B cell (primary cell): ENCODE results near the gene SYT13. TPM values are rescaled to one million over a fixed set of nuclear protein-coding genes. Genes with fewer than 3 reads are reported as not detected.

Experiments
- ATAC-seq: fragments of 200-7000 bp; cut with Tn5 transposase; one replicate; pipeline ENCODE4 v1.10.0; 2021; ENCODE audit warnings: low read depth, mild to moderate bottlenecking, moderate number of reproducible peaks, moderate library complexity
- CTCF ChIA-PET: fragments of 350-600 bp; sonication (Branson Sonifier 250); formaldehyde crosslinking; loops from one replicate; lab custom pipeline; 2021; ENCODE audit warnings: antibody characterized with exemption, inconsistent platforms; lab: Charles Lee
- POLR2A ChIA-PET: fragments of 350-600 bp; sonication (Branson Sonifier 250); formaldehyde crosslinking; loops from one replicate; lab custom pipeline; 2021; ENCODE audit warnings: antibody characterized with exemption; lab: Charles Lee
- DNase-seq: peaks from one replicate; pipeline ENCODE4 v3.0.0; 2013
- H2AFZ ChIP-seq: 2 replicates; pipeline ENCODE4 v1.6.1; 2012; ENCODE audit warnings: mild to moderate bottlenecking, low read depth, low read length; ENCODE audit not compliant: insufficient read depth, poor library complexity, severe bottlenecking
- H3K27ac ChIP-seq, 2 donors: 1 replicate in 1 of 2; 2 replicates in 1 of 2; pipeline ENCODE4 v1.5.1; 2012 to 2013; ENCODE audit warnings: low read length in 2 of 2, mild to moderate bottlenecking in 2 of 2, moderate library complexity in 1 of 2
- H3K27me3 ChIP-seq, 4 experiments: fragments of 200-600 bp in 1 of 4; sonication (generic) in 1 of 4; replicated peaks in 1 of 4; 1 replicate in 2 of 4; 2 replicates in 2 of 4; pipeline versions ENCODE4 v1.6.1 to v1.7.0; 2013 to 2016; ENCODE audit warnings: low read length in 3 of 4, mild to moderate bottlenecking in 2 of 4, mixed read lengths in 1 of 4, moderate library complexity in 1 of 4; ENCODE audit not compliant: insufficient read depth in 4 of 4, control insufficient read depth in 3 of 4; ENCODE audit errors: control extremely low read depth in 1 of 4
- H3K36me3 ChIP-seq, 2 experiments: replicated peaks in 1 of 2; 1 replicate in 1 of 2; 2 replicates in 1 of 2; pipeline versions ENCODE4 v1.6.1 to v1.7.1; 2013; ENCODE audit warnings: low read length in 1 of 2; ENCODE audit not compliant: insufficient read depth in 2 of 2, control insufficient read depth in 1 of 2; ENCODE audit errors: control extremely low read depth in 1 of 2, extremely low read depth in 1 of 2
- H3K4me1 ChIP-seq, 2 donors: fragments of 200-600 bp in 1 of 2; sonication (generic) in 1 of 2; 1 replicate in 1 of 2; 2 replicates in 1 of 2; pipeline versions ENCODE4 v1.5.1 to v1.6.1; 2013 to 2017; ENCODE audit warnings: low read length in 2 of 2; ENCODE audit not compliant: control insufficient read depth in 2 of 2, insufficient read depth in 2 of 2
- H3K4me2 ChIP-seq: replicated peaks from 2 replicates; pipeline ENCODE3; 2012; ENCODE audit warnings: mild to moderate bottlenecking, low read depth, low read length; ENCODE audit not compliant: poor library complexity, severe bottlenecking
- H3K4me3 ChIP-seq, 5 experiments: fragments of 200-600 bp in 1 of 5; sonication (generic) in 1 of 5; 1 replicate in 3 of 5; 2 replicates in 2 of 5; pipeline versions ENCODE4 v1.5.1 to v1.7.0; 2011 to 2016; ENCODE audit warnings: low read length in 4 of 5, mild to moderate bottlenecking in 4 of 5, low read depth in 2 of 5, control low read depth in 1 of 5, moderate library complexity in 1 of 5; ENCODE audit not compliant: insufficient read depth in 1 of 5; ENCODE audit errors: control extremely low read depth in 1 of 5, extremely low read depth in 1 of 5
- H3K79me2 ChIP-seq: fragments of 200-600 bp; sonication (generic); one replicate; pipeline ENCODE4 v1.6.0; 2016; ENCODE audit warnings: low read length; ENCODE audit not compliant: control insufficient read depth, insufficient read depth
- H3K9ac ChIP-seq: fragments of 200-600 bp; sonication (generic); 2 replicates; pipeline ENCODE4 v1.6.1; 2017; ENCODE audit warnings: mild to moderate bottlenecking, low read length, moderate library complexity
- H3K9me3 ChIP-seq, 3 donors: one replicate each; pipeline versions ENCODE4 v1.6.1 to v1.7.1; 2013; ENCODE audit warnings: low read length in 2 of 3; ENCODE audit not compliant: control insufficient read depth in 2 of 3, insufficient read depth in 1 of 3; ENCODE audit errors: control extremely low read depth in 1 of 3
- H4K20me1 ChIP-seq: 2 replicates; pipeline ENCODE4 v1.6.0; 2012; ENCODE audit warnings: mild to moderate bottlenecking, low read length; ENCODE audit not compliant: insufficient read depth, control insufficient read depth, poor library complexity, severe bottlenecking
- H3K27ac Mint-ChIP-seq: one replicate; pipeline ENCODE4 v1.8.0; 2021; ENCODE audit warnings: mixed read lengths
- H3K27me3 Mint-ChIP-seq: one replicate; pipeline ENCODE4 v1.8.0; 2021; ENCODE audit warnings: mixed read lengths
- H3K4me1 Mint-ChIP-seq: one replicate; pipeline ENCODE4 v1.8.0; 2021; ENCODE audit warnings: mixed read lengths
- H3K4me3 Mint-ChIP-seq: one replicate; pipeline ENCODE4 v1.8.0; 2021; ENCODE audit warnings: mixed read lengths
- H3K9me3 Mint-ChIP-seq: one replicate; pipeline ENCODE4 v1.8.0; 2022; ENCODE audit warnings: mixed read lengths; ENCODE audit not compliant: insufficient read depth
- CTCF ChIP-seq: fragments of 200-600 bp; IDR thresholded peaks from one replicate; pipeline ENCODE4 v1.8.0; 2022; ENCODE audit warnings: antibody characterized with exemption, mild to moderate bottlenecking
- EZH2 ChIP-seq: IDR thresholded peaks from 2 replicates; pipeline ENCODE4 v1.6.1; 2012; ENCODE audit warnings: borderline replicate concordance, low read depth, mild to moderate bottlenecking, moderate library complexity, low read length; ENCODE audit not compliant: insufficient read depth, poor library complexity, severe bottlenecking
- WGBS: methylation state at CpG from one replicate; pipeline ENCODE4 v1.1.5; 2013; ENCODE audit warnings: missing lambda C conversion rate; ENCODE audit not compliant: insufficient coverage; 5-methylcytosine and 5-hydroxymethylcytosine counted together
- intact Hi-C: fragments of 100-400 bp; cut with micrococcal nuclease; formaldehyde crosslinking; loops from one replicate; pipeline ENCODE4 v1.10.0; 2022
- polyA plus RNA-seq: library from polyadenylated mRNA; depleted of rRNA; stranded (reverse); fragments of >200 nt; gene quantifications from 2 replicates; pipeline ENCODE4 v1.2.3, GENCODE V29; 2012
- total RNA-seq, 2 donors: library from RNA; stranded (reverse); fragments of 120-200 nt in 1 of 2; gene quantifications; 1 replicate in 1 of 2; 2 replicates in 1 of 2; pipeline versions ENCODE4 v1.2.3 to v1.2.4, GENCODE V29; 2013 to 2022

Gene SYT13
- total and polyA plus RNA-seq, 2 donors (not counting 1 experiment from before 2014, with no cell fraction given), result not detected

DNA sequence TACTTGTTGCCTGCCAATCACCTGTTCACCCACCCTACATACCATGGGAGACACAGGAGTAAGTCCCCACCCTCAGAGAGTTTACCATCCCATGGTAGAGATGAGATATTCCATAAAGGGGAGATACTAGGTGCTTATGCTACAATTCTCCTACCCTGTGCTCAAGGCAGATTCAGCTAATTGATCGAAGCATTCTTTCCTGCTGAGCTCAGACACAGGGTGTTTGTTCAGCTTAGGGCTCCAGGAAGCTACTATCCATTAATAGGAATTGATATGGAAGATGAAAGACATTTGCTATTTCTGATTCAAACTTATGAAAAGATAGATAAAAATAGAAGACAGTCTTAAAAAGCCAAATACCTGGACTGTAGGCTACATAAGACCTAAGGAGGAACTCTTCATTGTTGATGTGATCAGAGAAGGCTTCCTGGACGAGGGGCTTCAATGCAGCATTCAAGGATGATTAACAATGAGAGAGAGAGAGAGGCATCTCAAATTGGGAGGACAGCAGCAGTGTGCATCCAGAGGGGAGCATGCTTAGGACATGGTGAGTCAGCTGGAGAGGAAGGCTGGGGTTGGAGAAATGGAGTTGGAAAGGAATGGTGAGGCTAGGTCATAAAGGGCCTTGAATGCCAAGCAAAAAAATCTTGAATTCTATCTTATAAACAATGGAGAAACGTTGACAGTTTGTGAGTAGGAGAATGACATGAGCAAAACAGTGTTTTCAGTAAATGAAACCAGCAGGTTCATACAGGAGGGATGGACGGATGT lies 15.0 kb downstream of the SYT13 start:
- H3K4me3 Mint-ChIP-seq, result no peak overlapping the region
- peaks cover 69% of the 10 kb centered on the region for H3K27me3 Mint-ChIP-seq
- TF ChIP-seq CTCF (no peak), EZH2 (no peak)
- ATAC-seq (no peak), DNase-seq (no peak)
- no peaks in the 10 kb centered on the region for H4K20me1 ChIP-seq
- H3K4me2 ChIP-seq, result no peak overlapping the region
- no peak overlapping the region for H3K9ac ChIP-seq
- 60% methylated on average over 1 of the region's 4 CpGs for WGBS
- ChIA-PET CTCF (no interaction called here), POLR2A (no interaction called here)
- no peak overlapping the region for H3K27ac Mint-ChIP-seq
- H3K27me3 ChIP-seq, result peaks cover 0 to 21% (median 4%) of the 10 kb centered on the region in 4 experiments
- no peak overlapping the region for H2AFZ ChIP-seq
- H3K79me2 ChIP-seq, result no peaks in the 10 kb centered on the region
- H3K36me3 ChIP-seq, result no peaks in the 10 kb centered on the region
- no peak overlapping the region for H3K4me3 ChIP-seq
- no peaks in the 10 kb centered on the region for H3K4me1 ChIP-seq
- no peaks in the 10 kb centered on the region for H3K9me3 ChIP-seq
- H3K27ac ChIP-seq, result no peak overlapping the region
- intact Hi-C loops, result no loop called here
- no peaks in the 10 kb centered on the region for H3K4me1 Mint-ChIP-seq
- H3K9me3 Mint-ChIP-seq, result peaks cover 2% of the 10 kb centered on the region

DNA sequence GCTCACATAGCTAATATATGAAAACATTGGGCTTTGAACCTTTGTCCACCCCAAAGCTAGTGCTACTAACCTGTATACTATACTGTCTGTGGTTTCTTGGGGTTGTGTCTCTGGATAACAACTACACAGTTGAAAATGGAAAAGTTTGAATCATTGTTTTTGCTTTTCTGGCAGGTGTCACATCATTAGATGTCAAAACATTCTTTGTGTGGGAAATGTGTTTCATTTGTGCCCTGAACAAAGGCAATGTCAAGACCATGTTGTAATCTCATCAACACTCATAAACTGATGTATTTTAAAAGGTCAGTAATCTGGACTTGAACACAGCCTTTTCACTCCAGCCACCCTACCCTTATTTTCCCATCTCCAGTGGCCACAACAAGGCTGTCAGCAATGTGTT lies 16.5 kb downstream of the SYT13 start:
- Histone ChIP-seq H3K9ac (no peak overlapping the region), H3K36me3 (no peaks in the 10 kb centered on the region), H3K27ac (no peak overlapping the region), H3K4me1 (no peaks in the 10 kb centered on the region), H3K27me3 (peaks cover 0 to 17% (median 4%) of the 10 kb centered on the region in 4 experiments), H3K4me2 (no peak overlapping the region), H3K79me2 (no peaks in the 10 kb centered on the region), H3K9me3 (no peaks in the 10 kb centered on the region), H2AFZ (no peak overlapping the region), H4K20me1 (no peaks in the 10 kb centered on the region), H3K4me3 (no peak overlapping the region)
- no peak for TF ChIP-seq EZH2
- TF ChIP-seq CTCF, result no peak
- POLR2A ChIA-PET, result no interaction called here
- DNase-seq (no peak), ATAC-seq (no peak)
- CTCF ChIA-PET, result no interaction called here
- Mint-ChIP-seq H3K4me3 (no peak overlapping the region), H3K27ac (no peak overlapping the region), H3K4me1 (no peaks in the 10 kb centered on the region), H3K27me3 (peaks cover 68% of the 10 kb centered on the region), H3K9me3 (peaks cover 2% of the 10 kb centered on the region)
- intact Hi-C loops, result no loop called here
